GM12878 (cell line): ENCODE results near the gene NRG3. TPM values are rescaled to one million over a fixed set of nuclear protein-coding genes. Genes with fewer than 3 reads are reported as not detected.

Experiments used
- ATAC-seq: fragments of 200-7000 bp; cut with Tn5 transposase; 3 replicates; pipeline ENCODE4 v1.9.1; 2020; ENCODE audit warnings: mild to moderate bottlenecking, moderate library complexity
- BruUV-seq: library from RNA; stranded (reverse); fragments of 400-500 nt; replicated peaks from 2 replicates; lab custom pipeline; 2021; lab: Mats Ljungman, UMichigan
- CTCF ChIA-PET: fragments of 300-600 bp; sonication (Branson Sonifier 250); formaldehyde crosslinking; extraction: SDS; loops from one replicate; lab custom pipeline; 2021; ENCODE audit warnings: inconsistent platforms; lab: Yijun Ruan, JAX
- POLR2A ChIA-PET: fragments of 350-600 bp; formaldehyde crosslinking; extraction: SDS; loops from one replicate; lab custom pipeline; 2021; ENCODE audit warnings: inconsistent platforms; lab: Charles Lee
- RAD21 ChIA-PET: fragments of 300-600 bp; sonication (Branson Sonifier 250); formaldehyde crosslinking; loops from one replicate; lab custom pipeline; 2023; ENCODE audit warnings: antibody characterized with exemption; ENCODE audit not compliant: unreplicated experiment; lab: Charles Lee
- SMC1A ChIA-PET: fragments of 300-600 bp; sonication (Branson Sonifier 250); formaldehyde crosslinking; loops from one replicate; lab custom pipeline; 2023; ENCODE audit not compliant: unreplicated experiment, uncharacterized antibody; lab: Charles Lee
- DNase-seq: peaks from one replicate; pipeline ENCODE4 v3.0.0-alpha.2; 2011; ENCODE audit warnings: low read depth, low spot score
- FAIRE-seq: peaks from 3 replicates; lab custom pipeline; 2011; peaks lifted over from hg19 to GRCh38; lab: Jason Lieb, UNC
- H2AFZ ChIP-seq: 2 replicates; pipeline ENCODE4 v1.6.0; 2011; ENCODE audit warnings: low read depth, low read length, control low read depth; ENCODE audit not compliant: control insufficient read depth
- H3K27ac ChIP-seq: 2 replicates; pipeline ENCODE4 v1.5.1; 2011; ENCODE audit warnings: control low read depth; ENCODE audit not compliant: control insufficient read depth, insufficient read depth
- H3K27me3 ChIP-seq, 2 experiments: replicated peaks in 1 of 2; 2 replicates each; pipeline versions ENCODE4 v1.6.0 to v1.6.1; 2011; ENCODE audit warnings: low read length in 1 of 2; ENCODE audit not compliant: control insufficient read depth in 2 of 2, insufficient read depth in 2 of 2
- H3K36me3 ChIP-seq, 2 experiments: 2 replicates each; pipeline ENCODE4 v1.5.1; 2011; ENCODE audit warnings: low read length in 1 of 2; ENCODE audit not compliant: control insufficient read depth in 2 of 2, insufficient read depth in 2 of 2
- H3K4me1 ChIP-seq: 2 replicates; pipeline ENCODE4 v1.6.1; 2011; ENCODE audit warnings: mild to moderate bottlenecking, low read length, moderate library complexity, mixed read lengths; ENCODE audit not compliant: control insufficient read depth, insufficient read depth
- H3K4me2 ChIP-seq: 2 replicates; pipeline ENCODE4 v1.6.0; 2011; ENCODE audit warnings: control low read depth; ENCODE audit not compliant: control insufficient read depth, insufficient read depth
- H3K4me3 ChIP-seq: fragments of 200-600 bp; sonication (generic); 2 replicates; pipeline ENCODE4 v1.5.1; 2016
- H3K79me2 ChIP-seq: 2 replicates; pipeline ENCODE4 v1.6.0; 2011; ENCODE audit warnings: low read length; ENCODE audit not compliant: control insufficient read depth, insufficient read depth
- H3K9ac ChIP-seq: 2 replicates; pipeline ENCODE4 v1.8.0; 2011; ENCODE audit warnings: low read length, control low read depth, mixed read lengths; ENCODE audit not compliant: control insufficient read depth, insufficient read depth
- H3K9me3 ChIP-seq: replicated peaks from 3 replicates; pipeline ENCODE4 v1.5.1; 2011; ENCODE audit warnings: mild to moderate bottlenecking, low read length; ENCODE audit not compliant: control insufficient read depth, insufficient read depth
- H4K20me1 ChIP-seq: 2 replicates; pipeline ENCODE4 v1.6.0; 2011; ENCODE audit not compliant: control insufficient read depth, insufficient read depth
- IRF3 ChIP-seq: fragments of 450-650 bp; IDR thresholded peaks from 2 replicates; pipeline ENCODE4 v1.6.1; 2014; ENCODE audit warnings: mild to moderate bottlenecking
- SPI1 ChIP-seq: IDR thresholded peaks from 2 replicates; pipeline ENCODE4 v1.6.1; 2011; ENCODE audit warnings: low read depth, mild to moderate bottlenecking, low read length, moderate library complexity, borderline replicate concordance; ENCODE audit not compliant: insufficient read depth
- ZBTB4 ChIP-seq: fragments of 450-650 bp; formaldehyde crosslinking; IDR thresholded peaks from 2 replicates; pipeline ENCODE4 v1.4.0; 2022; ENCODE audit warnings: mild to moderate bottlenecking, moderate library complexity
- ZNF592 ChIP-seq: fragments of 450-650 bp; IDR thresholded peaks from 2 replicates; pipeline ENCODE4 v1.6.1; 2017; ENCODE audit warnings: mild to moderate bottlenecking, moderate library complexity
- in situ Hi-C: fragments of 300-500 bp; cut with MboI; formaldehyde crosslinking; loops from 9 replicates; pipeline ENCODE4 v1.14.3; 2018; ENCODE audit warnings: mixed read lengths
- intact Hi-C: fragments of 100-400 bp; cut with micrococcal nuclease; formaldehyde crosslinking; loops from one replicate; pipeline ENCODE4 v1.14.2; 2022; ENCODE audit not compliant: unreplicated experiment
- polyA plus RNA-seq, 11 experiments: library from polyadenylated mRNA; depleted of rRNA in 4 of 11; unstranded in 6 of 11; stranded (reverse) in 5 of 11; fragments of >200 nt; fragmentation: Nextera tagmentation in 4 of 11; fragmentation: Illumina TruSeq in 1 of 11; extraction: Ambion mirVana in 4 of 11; extraction: Trizol in 1 of 11; gene quantifications; 1 replicate in 1 of 11; 2 replicates in 10 of 11; pipeline versions ENCODE4 v1.2.1 to v1.2.3, GENCODE V29; 2011 to 2016; ENCODE audit warnings: inconsistent platforms in 2 of 11, missing spikeins in 2 of 11, low read depth in 1 of 11
- total RNA-seq, 4 experiments: library from RNA; depleted of rRNA in 3 of 4; stranded (reverse); fragments of >200 nt in 3 of 4; fragmentation: Illumina TruSeq in 1 of 4; extraction: Trizol in 1 of 4; gene quantifications; 2 replicates each; pipeline versions ENCODE4 v1.2.1 to v1.2.3, GENCODE V29; 2013 to 2021

The NRG3 gene
- total and polyA plus RNA-seq, 10 of the 15 experiments (the other 5 are each of a cell fraction or from before 2014, with no cell fraction given): 0.03 to 0.41 (median 0.17) TPM; not detected in 3

GRCh38 chr10:82396886-82397285 lies 521.9 kb downstream of the NRG3 start:
- no peaks in the 10 kb centered on the region for H3K79me2 ChIP-seq
- intact Hi-C loops: no loop called here
- no TSS peak for BruUV-seq
- H3K4me3 ChIP-seq: no peak overlapping the region
- TF ChIP-seq ZNF592: no peak
- no peak for TF ChIP-seq IRF3
- TF ChIP-seq ZBTB4 (CRISPR knock-in tag): no peak
- no peak for TF ChIP-seq SPI1
- no peak for FAIRE-seq
- in situ Hi-C loops: no loop called here
- no peaks in the 10 kb centered on the region for H4K20me1 ChIP-seq
- DNase-seq: no peak
- H3K36me3 ChIP-seq: no peaks in the 10 kb centered on the region
- RAD21 ChIA-PET: no interaction called here
- H3K4me1 ChIP-seq: no peaks in the 10 kb centered on the region
- H3K9me3 ChIP-seq: no peaks in the 10 kb centered on the region
- SMC1A ChIA-PET: no interaction called here
- no peak overlapping the region for H2AFZ ChIP-seq
- no peaks in the 10 kb centered on the region for H3K27me3 ChIP-seq
- CTCF ChIA-PET: no interaction called here
- POLR2A ChIA-PET: no interaction called here
- H3K9ac ChIP-seq: no peak overlapping the region
- no peak overlapping the region for H3K4me2 ChIP-seq
- ATAC-seq: no peak
- no peak overlapping the region for H3K27ac ChIP-seq
